Spleen (tissue), 11 donors: ENCODE data around the gene B4GALNT2. TPM values are rescaled to one million over a fixed set of nuclear protein-coding genes. Genes with fewer than 3 reads are reported as not detected.

Experiments used
- DNase-seq: peaks from one replicate; pipeline ENCODE4 v3.0.0-alpha.2; 2020
- H3K27ac ChIP-seq, 8 donors: fragments of 200-600 bp; sonication (generic) in 7 of 8; 1 replicate in 4 of 8; 2 replicates in 4 of 8; pipeline versions ENCODE4 v1.5.0 to v1.8.0; 2016 to 2021; ENCODE audit warnings: inconsistent platforms in 4 of 8, mild to moderate bottlenecking in 4 of 8, moderate library complexity in 1 of 8
- H3K27me3 ChIP-seq, 7 donors: fragments of 200-600 bp; sonication (generic) in 6 of 7; replicated peaks in 1 of 7; 1 replicate in 4 of 7; 2 replicates in 3 of 7; pipeline versions ENCODE4 v1.5.0 to v1.8.0; 2016 to 2021; ENCODE audit warnings: inconsistent platforms in 3 of 7, mild to moderate bottlenecking in 1 of 7
- H3K36me3 ChIP-seq, 6 donors: fragments of 200-600 bp; sonication (generic) in 5 of 6; 1 replicate in 4 of 6; 2 replicates in 2 of 6; pipeline versions ENCODE4 v1.5.0 to v1.8.0; 2016 to 2021; ENCODE audit warnings: inconsistent platforms in 2 of 6
- H3K4me1 ChIP-seq, 6 donors: fragments of 200-600 bp; sonication (generic) in 5 of 6; 1 replicate in 3 of 6; 2 replicates in 3 of 6; pipeline versions ENCODE4 v1.5.0 to v1.8.0; 2016 to 2021; ENCODE audit warnings: inconsistent platforms in 3 of 6
- H3K4me3 ChIP-seq, 8 donors: fragments of 200-600 bp; sonication (generic) in 7 of 8; 1 replicate in 4 of 8; 2 replicates in 4 of 8; pipeline versions ENCODE4 v1.5.0 to v1.8.0; 2016 to 2021; ENCODE audit warnings: inconsistent platforms in 4 of 8, mild to moderate bottlenecking in 4 of 8, moderate library complexity in 2 of 8
- H3K9me3 ChIP-seq, 8 donors: fragments of 200-600 bp; sonication (generic) in 7 of 8; 1 replicate in 4 of 8; 2 replicates in 4 of 8; pipeline versions ENCODE4 v1.5.0 to v1.8.0; 2016 to 2021; ENCODE audit warnings: inconsistent platforms in 4 of 8
- POLR2A ChIP-seq, 3 donors: fragments of 450-650 bp; IDR thresholded peaks; one replicate each; pipeline ENCODE4 v1.5.1; 2017; ENCODE audit warnings: antibody characterized with exemption in 3 of 3, mild to moderate bottlenecking in 1 of 3
- POLR2AphosphoS5 ChIP-seq, 3 donors: sonication (generic); formaldehyde crosslinking; IDR thresholded peaks; one replicate each; pipeline ENCODE4 v1.5.1; 2017; ENCODE audit warnings: antibody characterized with exemption in 3 of 3
- WGBS, 5 donors: extraction: QIAGEN DNeasy Blood & Tissue Kit in 3 of 5; methylation state at CpG; one replicate each; pipeline versions ENCODE4 v1.1.5 to v1.1.7; 2013 to 2018; 5-methylcytosine and 5-hydroxymethylcytosine counted together
- intact Hi-C: fragments of 100-400 bp; cut with DNase I; formaldehyde crosslinking; loops from one replicate; pipeline ENCODE4 v1.15.0; 2023; ENCODE audit warnings: low total_unique reads
- polyA plus RNA-seq, 3 donors: library from polyadenylated mRNA; stranded (reverse); fragments of 200-250 nt; gene quantifications; one replicate each; pipeline ENCODE4 v1.2.1, GENCODE V29; 2013
- total RNA-seq, 7 donors: library from RNA; depleted of rRNA in 3 of 7; stranded (reverse); fragments of >200 nt in 3 of 7; fragmentation: NEBNext Ultra II Directional in 4 of 7; extraction: Animal tissue kit (Norgen Biotek cat#: 25700) in 4 of 7; gene quantifications; one replicate each; pipeline versions ENCODE4 v1.1.0 to v1.2.1, GENCODE V29; 2016 to 2021
- TF ChIP-seq, protein P1 (sequence below), 11 experiments: fragments of 200-600 bp in 7 of 11; fragments of 450-650 bp in 4 of 11; sonication (generic) in 4 of 11; IDR thresholded peaks in 8 of 11; conservative IDR thresholded peaks in 3 of 11; 1 replicate in 7 of 11; 2 replicates in 4 of 11; pipeline versions ENCODE4 v1.4.0 to v1.8.0; 2016 to 2021; ENCODE audit warnings: antibody characterized with exemption in 11 of 11, inconsistent platforms in 4 of 11, mild to moderate bottlenecking in 1 of 11
- donor health status: healthy with polysubstance abuse.
- donor health status: DM: no; HTN: no; CAD: no; lungs with moderate emphysema.
- donor health status: DM: no; HTN: no; CAD: no.
- donor health status: Bipolar disorder and iron deficiency.
- donor health status: healthy.
- donor health status: DM: no; HTN: no; CAD: no.
- donor health status: DM: yes; HTN: yes; CAD: no.

Gene B4GALNT2
- total and polyA plus RNA-seq, 10 donors = 0.10 to 0.21 (median 0.18) TPM; not detected in 6

DNA sequence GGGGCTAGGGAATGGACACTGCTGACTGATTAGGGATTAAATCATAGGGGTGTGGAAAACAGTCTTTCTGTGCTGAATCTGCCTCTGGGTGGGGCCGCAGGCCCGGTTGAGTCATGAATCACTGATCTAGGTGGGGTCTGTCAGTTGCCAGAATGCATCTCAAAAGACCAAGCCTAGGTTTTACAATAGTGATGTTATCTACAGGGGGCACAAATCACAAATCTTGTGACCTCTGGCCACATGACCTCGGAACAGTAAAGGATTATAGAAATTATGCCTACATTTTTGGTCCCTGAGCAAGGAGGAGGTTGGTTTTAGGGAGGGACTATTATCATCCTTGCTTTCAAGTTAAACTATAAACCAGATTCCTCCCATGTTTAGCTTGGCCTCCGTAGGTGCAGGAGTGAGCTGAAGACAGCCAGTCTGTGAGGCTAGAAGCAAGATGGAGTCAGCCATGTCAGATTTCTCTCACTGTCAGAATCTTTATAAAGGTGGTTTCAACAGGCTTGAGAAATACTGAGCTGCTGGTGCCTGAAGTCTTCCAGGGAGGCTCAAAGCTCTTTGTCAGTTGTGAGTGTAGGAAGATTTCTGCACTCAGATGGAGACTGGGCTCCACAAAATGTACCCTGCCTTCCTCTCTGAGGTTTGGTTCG lies 64.9 kb downstream of the B4GALNT2 start:
- WGBS, 5 donors = 65 to 78% (median 72%) methylated on average over 5 of the region's 5 CpGs
- intact Hi-C loops = no loop called here

DNA sequence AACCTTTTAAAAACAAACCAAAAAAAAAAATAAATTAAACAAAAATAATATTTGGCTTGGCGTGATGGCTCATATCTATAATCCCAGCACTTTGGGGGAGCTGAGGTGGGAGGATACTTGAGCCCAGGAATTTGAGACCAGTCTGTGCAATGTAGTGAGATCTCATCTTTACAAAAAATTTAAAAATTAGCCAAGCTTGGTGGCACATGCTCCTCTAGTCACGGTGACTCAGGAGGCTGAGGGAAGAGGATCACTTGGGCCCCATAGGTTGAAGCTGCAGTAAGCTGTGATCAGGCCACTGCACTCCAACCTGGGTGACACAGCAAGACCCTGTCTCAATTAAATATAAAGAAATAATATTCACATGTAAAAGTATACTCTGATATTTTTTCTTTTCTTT lies 65.6 kb downstream of the B4GALNT2 start:
- peak; percentile 4 for DNase-seq
- Histone ChIP-seq H3K27me3 (no peaks in the 10 kb centered on the region), H3K27ac (no peak overlapping the region), H3K9me3 (no peaks in the 10 kb centered on the region), H3K36me3 (no peaks in the 10 kb centered on the region), H3K4me1 (peaks cover 0 to 37% (median 10%) of the 10 kb centered on the region in 6 donors), H3K4me3 (no peak overlapping the region)
- TF ChIP-seq, protein P1, sequence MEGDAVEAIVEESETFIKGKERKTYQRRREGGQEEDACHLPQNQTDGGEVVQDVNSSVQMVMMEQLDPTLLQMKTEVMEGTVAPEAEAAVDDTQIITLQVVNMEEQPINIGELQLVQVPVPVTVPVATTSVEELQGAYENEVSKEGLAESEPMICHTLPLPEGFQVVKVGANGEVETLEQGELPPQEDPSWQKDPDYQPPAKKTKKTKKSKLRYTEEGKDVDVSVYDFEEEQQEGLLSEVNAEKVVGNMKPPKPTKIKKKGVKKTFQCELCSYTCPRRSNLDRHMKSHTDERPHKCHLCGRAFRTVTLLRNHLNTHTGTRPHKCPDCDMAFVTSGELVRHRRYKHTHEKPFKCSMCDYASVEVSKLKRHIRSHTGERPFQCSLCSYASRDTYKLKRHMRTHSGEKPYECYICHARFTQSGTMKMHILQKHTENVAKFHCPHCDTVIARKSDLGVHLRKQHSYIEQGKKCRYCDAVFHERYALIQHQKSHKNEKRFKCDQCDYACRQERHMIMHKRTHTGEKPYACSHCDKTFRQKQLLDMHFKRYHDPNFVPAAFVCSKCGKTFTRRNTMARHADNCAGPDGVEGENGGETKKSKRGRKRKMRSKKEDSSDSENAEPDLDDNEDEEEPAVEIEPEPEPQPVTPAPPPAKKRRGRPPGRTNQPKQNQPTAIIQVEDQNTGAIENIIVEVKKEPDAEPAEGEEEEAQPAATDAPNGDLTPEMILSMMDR (IDR thresholded peaks at IDR 0.05 in 8 of 11, conservative IDR thresholded peaks at IDR 0.05 in 3 of 11) = no peak
- TF ChIP-seq POLR2A (IDR thresholded peaks at IDR 0.05) (no peak), POLR2AphosphoS5 (IDR thresholded peaks at IDR 0.05) (no peak)
- WGBS, 5 donors = 88 to 91% (median 91%) methylated on average over 2 of the region's 2 CpGs
- intact Hi-C loops = no loop called here

More for the DNA sequence above, 64.9 kb downstream of the B4GALNT2 start:
- DNase-seq = peak; percentile 28
- no peaks in the 10 kb centered on the region for H3K36me3 ChIP-seq
- H3K4me3 ChIP-seq = no peak overlapping the region
- TF ChIP-seq POLR2AphosphoS5 (IDR thresholded peaks at IDR 0.05) (no peak), POLR2A (IDR thresholded peaks at IDR 0.05) (no peak)
- TF ChIP-seq, protein P1 (IDR thresholded peaks at IDR 0.05 in 8 of 11, conservative IDR thresholded peaks at IDR 0.05 in 3 of 11) = no peak
- H3K9me3 ChIP-seq = no peaks in the 10 kb centered on the region
- peaks cover 0 to 40% (median 11%) of the 10 kb centered on the region in 6 donors for H3K4me1 ChIP-seq
- no peak overlapping the region for H3K27ac ChIP-seq
- H3K27me3 ChIP-seq = no peaks in the 10 kb centered on the region

DNA sequence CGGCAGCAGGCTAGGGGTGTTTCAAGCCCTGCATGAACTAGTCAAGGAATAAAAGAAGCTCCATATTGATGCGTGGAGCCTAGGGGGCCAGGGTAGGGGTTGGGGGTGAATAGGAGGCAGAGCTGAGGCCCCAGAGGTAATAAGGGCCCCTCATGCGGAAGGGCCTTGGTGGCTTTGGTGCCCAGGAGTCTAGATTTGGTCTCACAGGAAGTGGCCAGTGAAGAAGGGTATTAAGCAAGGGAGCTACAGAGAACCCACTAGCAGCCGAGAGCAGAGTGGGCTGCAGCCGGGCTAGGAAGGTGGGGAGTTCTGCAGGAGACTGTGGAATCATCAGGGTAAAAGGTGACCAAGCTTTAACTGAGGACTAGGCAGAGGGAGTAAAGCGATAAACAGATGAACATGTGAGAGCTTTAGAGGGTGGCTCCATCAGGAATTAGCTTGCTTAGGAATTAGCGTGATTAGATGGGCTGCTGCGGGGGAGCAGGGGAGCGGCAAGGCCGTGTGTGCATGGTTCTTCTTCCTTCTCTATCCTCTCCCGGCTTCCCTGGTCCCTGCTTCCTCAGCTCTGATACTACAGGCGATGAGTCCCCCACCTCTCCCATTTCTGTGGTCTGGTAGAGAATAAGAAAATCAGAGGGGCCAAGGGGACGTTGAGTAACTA lies 68.0 kb downstream of the B4GALNT2 start:
- no peak overlapping the region for H3K27ac ChIP-seq
- no peak for TF ChIP-seq POLR2AphosphoS5 (IDR thresholded peaks at IDR 0.05)
- TF ChIP-seq, protein P1 (IDR thresholded peaks at IDR 0.05 in 8 of 11, conservative IDR thresholded peaks at IDR 0.05 in 3 of 11) = no peak
- TF ChIP-seq POLR2A (IDR thresholded peaks at IDR 0.05) = no peak
- intact Hi-C loops = no loop called here
- no peaks in the 10 kb centered on the region for H3K9me3 ChIP-seq
- WGBS, 5 donors = 82 to 88% (median 86%) methylated on average over 13 of the region's 13 CpGs
- no peak overlapping the region for H3K4me3 ChIP-seq
- DNase-seq = peak; percentile 52
- H3K27me3 ChIP-seq = no peaks in the 10 kb centered on the region
- no peaks in the 10 kb centered on the region for H3K36me3 ChIP-seq
- H3K4me1 ChIP-seq = peaks cover 0 to 16% (median 0%) of the 10 kb centered on the region in 6 donors

DNA sequence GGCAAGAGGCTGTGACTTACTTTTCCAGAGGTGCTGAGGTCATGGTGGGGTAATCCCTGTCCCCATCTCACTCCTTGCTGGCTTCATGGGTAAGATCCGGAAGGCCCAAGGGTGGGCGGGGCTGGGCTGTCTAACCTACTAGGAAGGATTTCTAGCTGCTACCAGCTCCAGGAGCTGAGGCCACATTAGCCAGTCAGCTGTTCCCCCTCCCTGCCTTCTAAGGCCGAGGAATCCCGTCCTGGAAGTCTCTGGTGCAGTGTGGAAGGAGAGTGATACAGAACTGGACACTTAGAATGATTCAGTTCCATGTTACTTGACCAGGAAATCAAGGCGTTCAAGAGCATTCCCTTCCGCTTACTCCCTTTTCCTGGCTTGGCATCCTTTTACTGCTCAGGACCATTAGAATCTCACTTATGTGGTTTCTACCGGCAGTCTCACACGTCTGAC lies 68.9 kb downstream of the B4GALNT2 start:
- TF ChIP-seq, protein P1 (IDR thresholded peaks at IDR 0.05 in 8 of 11, conservative IDR thresholded peaks at IDR 0.05 in 3 of 11) = no peak
- no peak for TF ChIP-seq POLR2A (IDR thresholded peaks at IDR 0.05)
- Histone ChIP-seq H3K36me3 (peaks cover 0 to 5% (median 0%) of the 10 kb centered on the region in 6 donors), H3K4me1 (peaks cover 0 to 10% (median 0%) of the 10 kb centered on the region in 6 donors), H3K27me3 (no peaks in the 10 kb centered on the region), H3K4me3 (no peak overlapping the region), H3K9me3 (no peaks in the 10 kb centered on the region), H3K27ac (no peak overlapping the region)
- 82 to 86% (median 85%) methylated on average over 8 of the region's 8 CpGs for WGBS, 5 donors
- intact Hi-C loops = no loop called here
- DNase-seq = peak; percentile 51
